Ovary (tissue), 3 donors: ENCODE data around the gene SUMO3.

Experiments used
- POLR2A ChIP-seq: fragments of 450-650 bp; IDR thresholded peaks from one replicate; pipeline ENCODE4 v1.6.1; 2017; ENCODE audit warnings: antibody characterized with exemption, mild to moderate bottlenecking, moderate library complexity
- TF ChIP-seq, protein P1 (sequence below), 3 donors: fragments of 450-650 bp in 2 of 3; fragments of 200-600 bp in 1 of 3; IDR thresholded peaks; one replicate each; pipeline versions ENCODE4 v1.5.1 to v1.8.0; 2016 to 2022; ENCODE audit warnings: antibody characterized with exemption in 3 of 3, mild to moderate bottlenecking in 1 of 3
- donor health status: DM: no; HTN: no; CAD: no.

DNA sequence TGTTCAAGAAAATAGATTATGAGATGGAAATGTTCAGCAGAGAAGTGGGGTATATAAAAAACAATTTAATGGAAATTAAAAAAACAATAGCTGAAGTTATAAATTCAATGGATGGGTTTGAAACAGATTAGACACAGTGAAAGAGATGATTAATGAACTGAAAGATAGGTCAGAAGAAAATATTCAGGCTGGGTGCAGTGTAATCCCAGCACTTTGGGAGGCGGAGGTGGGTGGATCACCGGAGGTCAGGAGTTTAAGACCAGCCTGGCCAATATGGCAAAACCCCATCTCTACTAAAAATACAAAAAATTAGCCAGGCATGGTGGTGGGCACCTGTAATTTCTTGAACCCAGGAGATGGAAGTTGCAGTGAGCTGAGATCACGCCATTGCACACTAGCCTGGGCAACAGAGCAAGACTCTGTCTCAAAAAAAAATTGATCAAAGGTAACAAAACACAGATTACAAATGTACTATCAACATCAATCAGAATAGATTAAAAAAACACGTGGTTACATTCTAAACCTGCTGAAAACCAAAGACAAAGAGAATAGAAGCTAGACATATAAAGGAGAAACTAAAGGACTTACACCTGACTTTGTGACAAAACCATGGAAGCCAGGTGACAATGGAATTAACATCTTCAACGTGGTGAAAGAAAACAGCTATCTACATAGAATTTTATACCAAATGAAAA is 4.8 kb upstream of the SUMO3 start:
- TF ChIP-seq, protein P1, sequence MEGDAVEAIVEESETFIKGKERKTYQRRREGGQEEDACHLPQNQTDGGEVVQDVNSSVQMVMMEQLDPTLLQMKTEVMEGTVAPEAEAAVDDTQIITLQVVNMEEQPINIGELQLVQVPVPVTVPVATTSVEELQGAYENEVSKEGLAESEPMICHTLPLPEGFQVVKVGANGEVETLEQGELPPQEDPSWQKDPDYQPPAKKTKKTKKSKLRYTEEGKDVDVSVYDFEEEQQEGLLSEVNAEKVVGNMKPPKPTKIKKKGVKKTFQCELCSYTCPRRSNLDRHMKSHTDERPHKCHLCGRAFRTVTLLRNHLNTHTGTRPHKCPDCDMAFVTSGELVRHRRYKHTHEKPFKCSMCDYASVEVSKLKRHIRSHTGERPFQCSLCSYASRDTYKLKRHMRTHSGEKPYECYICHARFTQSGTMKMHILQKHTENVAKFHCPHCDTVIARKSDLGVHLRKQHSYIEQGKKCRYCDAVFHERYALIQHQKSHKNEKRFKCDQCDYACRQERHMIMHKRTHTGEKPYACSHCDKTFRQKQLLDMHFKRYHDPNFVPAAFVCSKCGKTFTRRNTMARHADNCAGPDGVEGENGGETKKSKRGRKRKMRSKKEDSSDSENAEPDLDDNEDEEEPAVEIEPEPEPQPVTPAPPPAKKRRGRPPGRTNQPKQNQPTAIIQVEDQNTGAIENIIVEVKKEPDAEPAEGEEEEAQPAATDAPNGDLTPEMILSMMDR (IDR thresholded peaks at IDR 0.05): no peak
- TF ChIP-seq POLR2A: no peak
